Stimulated activated CD4-positive, alpha-beta T cell treated with anti-CD3 and anti-CD28 coated beads, Interleukin-4, amount 100 ng/mL, for 4 hours (primary cell): ENCODE data around the gene BSCL2.
"Not testable (repeated sequence)": the region's sequence is repeated elsewhere in the genome, so short reads cannot be mapped to it uniquely, and the experiment has no call there.

Experiments
- DNase-seq, 2 experiments: peaks; one replicate each; pipeline ENCODE4 v3.0.0-alpha.2; 2020

Gene BSCL2

DNA sequence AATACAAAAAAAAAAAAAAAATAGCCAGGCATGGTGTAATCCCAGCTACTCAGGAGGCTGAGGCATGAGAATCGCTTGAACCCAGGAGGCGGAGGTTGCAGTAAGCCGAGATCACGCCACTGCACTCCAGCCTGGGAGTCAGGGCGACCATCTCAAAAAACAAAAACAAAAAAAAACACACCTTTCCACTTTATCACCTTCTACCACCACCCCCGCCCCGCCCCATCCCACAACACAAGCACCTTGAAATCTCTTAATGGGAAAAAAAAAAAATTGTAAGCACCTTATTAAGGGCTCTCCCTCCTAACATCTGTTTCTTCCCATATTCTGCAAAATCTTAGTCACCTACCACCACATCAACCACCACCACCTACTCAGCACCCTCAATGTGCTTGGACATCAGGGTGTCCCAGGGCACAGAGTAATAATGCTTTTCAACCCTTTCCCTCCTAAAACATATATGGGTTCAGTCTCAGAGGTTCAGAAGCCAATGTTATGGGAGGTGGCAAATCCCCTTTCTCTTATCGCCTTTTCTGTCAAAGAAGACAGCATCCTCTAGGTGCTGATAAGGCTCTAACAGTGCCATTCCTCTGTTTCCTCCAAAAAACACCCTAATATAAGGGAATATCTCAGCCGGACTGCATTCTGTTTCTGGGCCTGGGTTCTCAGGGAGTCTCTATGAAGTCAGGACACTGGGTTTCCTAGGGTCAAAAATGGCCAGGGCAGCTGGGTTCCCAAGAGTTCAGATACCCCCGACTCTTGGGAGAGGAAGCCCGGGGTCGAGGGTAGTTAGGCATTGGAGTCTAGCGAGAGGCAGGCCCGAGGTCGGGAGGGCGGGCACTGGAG is 54.8 kb downstream of the BSCL2 start:
- no peak for DNase-seq

- not testable (repeated sequence) for DNase-seq
Measured at GRCh38 chr11:62650283-62650682, 56.9 kb downstream of the BSCL2 start.

GRCh38 chr11:62649486-62649885 is 57.7 kb downstream of the BSCL2 start:
- DNase-seq = no peak

- no peak for DNase-seq
Measured at GRCh38 chr11:62648967-62649364, 58.3 kb downstream of the BSCL2 start.

GRCh38 chr11:62648185-62648966 is 58.8 kb downstream of the BSCL2 start:
- DNase-seq = no peak

DNA sequence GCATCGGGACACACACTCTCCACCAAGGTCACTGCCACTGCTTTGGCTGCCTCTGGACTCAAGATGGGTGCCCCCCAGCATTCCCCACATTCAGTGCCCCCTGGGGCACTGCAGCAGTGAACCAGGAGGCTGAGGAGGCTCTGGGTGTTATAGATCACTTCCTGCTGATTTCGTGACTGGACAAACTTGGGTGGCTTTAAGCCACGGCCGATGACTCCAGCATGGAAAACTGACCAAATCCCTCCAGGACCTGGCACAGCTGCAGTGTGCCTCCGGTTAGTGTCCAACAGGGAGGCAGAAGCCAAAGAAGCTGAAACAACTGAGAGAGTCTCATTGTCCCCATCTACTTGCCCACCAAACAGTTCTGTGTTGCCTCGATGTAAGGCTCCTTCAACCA is 59.6 kb downstream of the BSCL2 start:
- DNase-seq = no peak

- DNase-seq = no peak
Measured at GRCh38 chr11:62646825-62647608, 60.2 kb downstream of the BSCL2 start.

GRCh38 chr11:62645946-62646824 is 61.0 kb downstream of the BSCL2 start, which contains the start of gene GANAB:
Gene GANAB (minus strand): TSS chr11:62646613. CDS start chr11:62646599, 14 bp downstream.
- DNase-seq = peak; percentile 99

GRCh38 chr11:62645671-62645945 is 61.6 kb downstream of the BSCL2 start:
- DNase-seq = no peak

DNA sequence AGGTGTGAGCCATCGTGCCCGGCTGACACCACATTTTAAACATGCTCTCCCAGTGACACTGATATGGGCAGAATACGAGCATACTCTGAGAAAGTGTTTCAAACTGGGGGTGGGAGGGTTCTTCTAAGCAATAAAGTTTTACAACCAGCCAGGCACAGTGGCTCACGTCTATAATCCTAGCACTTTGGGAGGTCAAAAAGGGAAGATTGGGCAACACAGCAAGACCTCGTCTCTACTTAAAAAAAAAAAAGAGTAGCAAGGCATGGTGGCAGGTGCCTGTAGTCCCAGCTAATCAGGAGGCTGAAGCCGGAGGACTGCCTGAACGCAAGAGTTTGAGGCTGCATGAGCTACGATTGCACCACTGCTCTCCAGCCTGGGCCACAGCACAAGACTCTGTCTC is 63.0 kb downstream of the BSCL2 start:
- DNase-seq = no peak
